GM21737 (cell line): ENCODE results near the gene CMTM7.

Source experiments
- ATAC-seq: cut with Tn5 transposase; IDR thresholded peaks from one replicate; pipeline ENCODE4 v1.9.1; 2021; ENCODE audit warnings: mild to moderate bottlenecking, moderate library complexity; ENCODE audit not compliant: unreplicated experiment

The CMTM7 gene

GRCh38 chr3:32435911-32436815 lies 44.5 kb downstream of the CMTM7 start:
- no peak for ATAC-seq

GRCh38 chr3:32436816-32437189 lies 45.1 kb downstream of the CMTM7 start:
- peak; percentile 34 for ATAC-seq

DNA sequence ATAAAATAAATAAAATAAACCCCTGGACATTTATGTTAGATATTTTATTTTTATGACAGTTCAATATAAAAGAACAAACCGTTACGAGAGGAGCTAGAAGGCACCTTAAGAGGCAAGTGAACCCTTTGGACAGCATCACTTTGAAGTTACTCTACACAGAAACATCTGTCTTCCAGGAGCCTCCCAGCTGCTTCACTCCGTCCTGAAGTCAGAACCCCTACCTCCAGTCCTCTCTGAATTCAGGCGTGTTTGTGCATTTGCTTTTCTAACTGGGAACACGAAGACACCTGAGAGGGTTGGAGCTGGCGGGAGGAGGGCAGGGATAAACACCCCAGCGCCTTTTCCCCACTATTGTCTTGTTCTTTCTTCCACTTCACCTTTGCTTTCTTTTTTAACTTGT lies 46.2 kb downstream of the CMTM7 start:
- no peak for ATAC-seq

- ATAC-seq: peak; percentile 87
Observed at GRCh38 chr3:32438596-32439344, 47.1 kb downstream of the CMTM7 start.

DNA sequence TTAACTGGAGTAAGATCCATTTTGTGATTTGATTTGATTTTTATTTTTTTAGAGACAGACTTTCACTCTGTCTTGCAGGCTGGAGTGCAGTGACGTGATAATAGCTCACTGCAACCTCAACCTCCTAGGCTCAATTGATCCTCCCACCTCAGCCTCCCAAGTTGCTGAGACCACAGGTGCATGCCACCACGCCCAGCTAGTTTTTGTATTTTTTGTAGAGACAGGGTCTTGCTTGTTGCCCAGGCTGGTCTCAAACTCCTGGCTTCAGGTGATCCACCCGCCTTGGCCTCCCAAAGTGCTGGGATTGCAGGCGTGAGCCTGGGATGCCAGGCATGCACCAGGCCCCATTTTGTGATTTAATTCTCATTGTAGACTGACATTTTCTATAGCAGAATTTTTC lies 47.8 kb downstream of the CMTM7 start:
- ATAC-seq: peak; percentile 7

DNA sequence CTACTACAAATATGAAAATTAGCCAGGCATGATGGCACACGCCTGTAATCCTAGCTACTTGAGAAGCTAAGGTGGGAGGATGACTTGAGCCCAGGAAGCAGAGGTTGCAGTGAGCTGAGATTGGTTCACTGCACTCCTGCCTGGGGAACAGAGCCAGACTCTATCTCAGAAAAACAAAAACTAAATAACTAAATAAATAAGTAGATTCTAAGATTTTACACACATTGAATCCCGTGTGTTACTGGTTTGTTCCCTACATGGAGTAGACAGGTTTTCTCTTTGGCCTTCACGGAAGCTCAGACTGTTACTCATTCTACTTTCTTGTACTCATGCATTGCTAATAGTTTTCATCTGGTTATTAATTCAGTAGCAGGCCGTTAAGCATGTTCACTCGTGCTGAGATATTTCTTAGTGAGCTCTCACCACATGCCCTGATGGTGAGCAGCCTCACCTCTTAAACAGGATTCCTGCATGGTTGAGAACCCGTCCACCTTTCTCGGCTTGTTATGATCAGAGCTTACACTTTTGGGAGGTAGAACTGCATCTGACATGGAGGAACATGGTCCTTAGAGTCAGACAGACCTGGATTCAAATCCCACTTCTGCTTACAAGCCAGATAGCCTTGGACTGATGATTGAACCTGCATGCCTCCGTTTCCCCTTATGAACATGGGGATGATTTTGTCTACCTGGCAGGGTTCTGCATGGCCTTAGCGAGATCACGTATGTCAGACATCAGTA lies 49.1 kb downstream of the CMTM7 start:
- ATAC-seq: no peak

GRCh38 chr3:32442766-32443165 lies 51.1 kb downstream of the CMTM7 start:
- no peak for ATAC-seq

DNA sequence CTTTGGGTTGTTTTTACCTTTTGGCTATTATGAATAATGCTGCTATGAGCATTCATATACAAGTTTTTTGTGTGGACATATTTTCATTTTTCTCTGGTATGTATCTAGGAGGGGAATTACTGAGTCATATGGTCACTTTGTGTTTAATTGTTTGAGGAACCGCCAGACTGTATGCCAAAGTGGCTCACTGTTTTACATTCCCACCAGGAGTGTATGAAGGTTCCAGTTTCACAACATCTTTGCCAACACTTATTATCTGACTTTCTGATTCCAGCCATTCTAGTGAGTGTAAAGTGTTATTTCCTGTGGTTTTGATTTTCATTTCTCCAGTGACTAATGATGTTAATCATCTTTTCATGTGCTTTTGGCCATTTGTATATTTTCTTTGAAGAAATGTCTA lies 51.8 kb downstream of the CMTM7 start:
- ATAC-seq: no peak

DNA sequence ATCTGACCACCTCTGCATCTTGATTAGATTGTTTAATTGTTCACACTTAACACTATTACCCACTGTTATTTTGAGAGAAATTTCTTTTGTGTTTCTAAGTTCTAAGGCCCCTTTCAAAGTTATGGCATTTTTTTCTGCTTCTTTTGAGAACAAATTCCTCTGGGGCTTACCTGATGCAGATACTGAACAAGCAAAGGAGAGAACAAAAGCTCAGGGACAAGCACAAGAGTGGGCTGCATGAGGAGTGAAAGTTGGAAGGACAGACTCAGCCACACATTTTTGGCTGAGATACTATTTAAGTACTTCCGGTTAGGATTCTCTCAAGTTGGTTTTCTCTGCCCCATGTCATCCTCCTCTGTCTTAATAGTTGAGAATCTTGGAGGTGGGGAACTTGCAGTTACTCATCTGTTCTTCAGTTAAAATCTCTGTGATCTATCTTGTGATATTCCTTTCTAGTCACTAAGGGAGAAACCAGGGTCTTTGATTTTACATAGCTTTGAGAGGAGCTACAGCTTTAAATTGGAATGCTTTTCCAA lies 56.3 kb downstream of the CMTM7 start:
- no peak for ATAC-seq

DNA sequence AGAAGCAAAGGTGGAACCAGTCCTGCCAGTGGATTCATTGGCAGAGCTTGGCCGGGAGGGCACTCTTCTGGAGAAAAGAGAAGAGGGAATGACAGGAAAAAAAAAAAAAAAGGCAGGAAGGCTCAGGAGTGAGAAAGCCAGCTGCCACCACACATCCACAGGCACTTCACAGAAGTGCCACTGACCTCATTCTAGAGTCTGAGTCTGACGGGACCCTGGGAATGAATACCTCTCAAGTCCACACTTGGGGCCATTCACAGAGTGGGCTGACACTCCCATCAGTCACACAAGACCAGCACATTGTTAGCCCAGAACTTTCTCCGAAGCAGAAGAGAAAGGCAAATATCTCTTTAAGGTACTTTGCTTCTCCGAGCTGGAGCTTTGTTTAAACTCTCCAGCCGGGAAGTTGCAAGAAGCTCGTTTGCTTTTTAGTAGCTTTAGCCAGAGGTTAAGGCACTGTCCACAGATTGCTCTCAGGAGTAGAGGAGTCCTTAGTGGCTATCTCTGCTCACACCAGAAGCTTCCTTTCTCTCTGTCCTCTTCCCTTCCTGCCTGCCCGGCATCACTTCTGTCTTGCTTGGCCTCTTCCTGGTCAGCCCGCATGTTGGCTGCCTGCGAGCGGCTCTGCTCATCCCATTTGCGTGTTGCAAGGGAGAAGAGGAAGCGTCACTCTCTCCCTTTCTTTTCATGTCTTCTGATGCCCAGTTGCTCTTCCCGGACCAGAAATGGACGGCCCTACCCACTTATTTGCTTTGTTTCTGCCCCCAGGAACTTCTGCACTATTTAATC lies 57.2 kb downstream of the CMTM7 start:
- ATAC-seq: no peak

DNA sequence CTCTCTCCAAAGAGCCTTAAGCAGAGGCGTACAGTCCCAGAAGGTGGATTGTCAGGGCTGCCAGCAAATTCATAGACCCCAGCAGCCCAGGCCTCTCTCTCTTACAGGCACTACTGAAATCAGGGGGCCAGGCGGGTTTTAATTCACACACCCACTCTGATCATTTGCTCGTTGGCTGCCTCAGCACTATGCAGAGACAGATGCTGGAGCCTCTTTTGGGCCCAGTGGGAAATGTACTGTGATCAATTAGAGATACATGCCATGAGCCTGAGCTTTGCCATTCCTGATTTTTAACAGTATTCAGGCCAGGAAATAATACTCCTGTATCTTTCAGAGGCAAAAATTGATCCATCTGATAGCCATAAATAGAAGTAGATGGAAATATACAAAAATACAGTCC lies 58.0 kb downstream of the CMTM7 start:
- no peak for ATAC-seq

GRCh38 chr3:32450426-32450825 lies 58.8 kb downstream of the CMTM7 start:
- ATAC-seq: no peak

GRCh38 chr3:32450992-32451659 lies 59.5 kb downstream of the CMTM7 start:
- ATAC-seq: no peak

DNA sequence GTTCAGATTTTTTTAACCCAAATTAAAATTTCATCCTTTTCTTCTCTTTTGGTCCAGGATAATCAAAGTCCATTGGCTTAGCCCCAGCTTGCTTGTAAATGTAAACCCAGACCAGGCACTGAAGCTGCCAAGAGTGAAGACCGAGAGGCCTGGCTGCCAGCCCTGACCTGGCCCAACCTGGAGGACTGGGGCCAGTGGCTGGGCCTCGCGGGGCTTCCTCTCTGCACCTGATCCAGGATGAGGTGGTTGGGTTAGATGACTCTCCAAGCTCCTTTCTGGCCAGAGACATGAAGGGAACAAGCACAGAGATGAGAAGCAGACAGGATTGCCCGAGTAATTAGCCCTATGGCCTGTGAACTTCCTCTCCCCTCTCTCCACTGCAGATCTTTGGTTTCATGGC lies 60.4 kb downstream of the CMTM7 start:
- ATAC-seq: no peak

DNA sequence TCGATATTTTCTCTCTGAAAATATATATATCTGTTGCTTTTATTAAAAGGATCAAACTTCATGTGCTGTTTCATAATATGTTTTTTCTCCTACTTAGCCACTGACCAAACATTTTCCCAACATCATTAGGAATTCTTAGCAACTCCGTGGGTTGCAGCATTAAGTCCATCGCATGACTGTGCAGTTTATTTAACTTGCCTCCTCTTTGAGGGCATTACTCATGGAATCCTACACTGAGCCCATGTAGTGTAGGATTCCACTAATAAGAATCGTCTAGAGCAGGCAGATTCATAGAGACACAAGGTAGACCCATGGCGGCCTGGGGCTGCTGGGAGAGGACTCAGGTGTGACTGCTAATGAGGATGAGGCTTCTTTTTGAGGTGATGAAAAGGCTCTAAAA lies 61.7 kb downstream of the CMTM7 start:
- ATAC-seq: no peak

- ATAC-seq: no peak
Observed at GRCh38 chr3:32454111-32454510, 62.5 kb downstream of the CMTM7 start.

DNA sequence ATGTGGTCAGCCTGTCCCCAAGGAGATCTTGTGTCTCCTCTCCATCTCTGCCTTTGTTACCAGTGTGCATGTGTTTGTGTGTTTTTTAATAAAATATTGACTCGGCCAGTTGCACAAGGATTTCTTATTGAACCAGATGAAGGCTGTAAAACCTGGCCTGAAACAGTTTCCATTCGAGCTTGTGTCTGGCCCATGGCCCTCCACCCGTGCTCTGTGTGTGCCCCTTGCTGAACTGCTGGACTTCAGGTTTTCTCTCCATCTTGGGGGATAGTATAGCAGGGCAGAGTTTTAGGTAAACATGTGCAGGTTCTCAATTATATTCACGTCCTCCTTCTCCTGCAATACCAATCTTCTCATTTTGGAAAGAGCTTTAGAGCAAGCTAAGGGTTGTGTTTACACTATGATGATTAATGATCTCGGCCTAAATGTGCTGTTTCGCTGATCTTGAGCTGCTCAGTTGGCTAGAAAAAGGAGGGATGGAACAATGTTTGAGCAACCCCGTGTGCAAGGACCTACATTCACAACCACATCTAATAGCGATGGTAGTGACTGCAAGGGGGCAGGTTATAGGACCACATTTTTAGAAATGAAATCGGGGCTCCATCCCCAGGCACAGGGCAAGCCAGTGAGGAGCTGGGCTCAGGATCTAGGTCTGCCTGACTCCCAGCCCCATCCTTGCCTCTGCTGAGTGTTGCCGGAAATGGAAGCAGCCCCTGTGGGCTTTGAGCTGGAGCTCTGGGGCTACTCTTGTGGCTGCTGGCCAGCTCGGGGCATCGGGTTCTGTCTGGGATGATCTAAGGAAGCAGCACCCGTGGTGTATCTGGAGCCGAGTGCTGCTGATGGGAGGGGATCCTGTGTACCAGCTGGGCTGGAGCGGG lies 63.3 kb downstream of the CMTM7 start:
- no peak for ATAC-seq

DNA sequence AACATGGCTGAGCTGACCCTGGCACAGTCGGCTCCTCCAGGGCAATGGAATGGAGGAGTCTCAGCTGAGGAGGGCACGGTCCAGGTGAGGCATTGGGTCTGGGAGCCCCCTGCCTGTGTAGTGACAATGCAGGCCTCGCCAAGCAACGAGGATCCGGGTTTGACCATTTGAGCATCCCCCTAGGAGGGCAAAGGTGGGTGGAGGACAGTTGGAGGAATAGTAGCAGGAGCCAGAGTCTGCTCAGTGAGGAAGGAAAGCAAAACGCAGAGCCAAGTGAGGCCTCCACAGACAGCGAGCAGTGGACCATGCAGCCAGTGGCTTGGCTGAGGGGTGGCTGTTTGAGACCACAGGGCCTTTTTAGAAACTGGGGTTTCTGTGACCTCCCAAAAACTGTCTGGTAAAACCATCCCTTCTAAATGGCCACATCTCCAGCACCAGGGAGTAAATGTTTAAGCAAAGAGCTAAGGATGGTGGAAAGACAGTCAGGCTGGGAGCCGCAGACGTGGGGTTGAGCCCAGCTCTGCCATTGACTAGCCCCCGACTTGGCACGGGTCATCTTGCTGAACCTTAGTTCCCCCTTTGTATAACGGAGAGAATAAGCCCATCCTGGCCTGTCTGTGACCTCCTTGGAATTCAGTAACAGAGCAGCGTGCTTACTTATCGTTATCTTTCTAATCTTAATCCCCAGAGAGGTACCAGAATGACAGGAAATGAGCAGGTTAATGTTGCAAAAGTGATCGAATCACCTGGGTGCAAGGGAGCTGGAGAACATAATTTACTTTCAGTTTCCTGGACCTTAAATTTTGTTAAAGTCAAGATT lies 64.2 kb downstream of the CMTM7 start:
- ATAC-seq: no peak
